ENCODE measurements around the gene MDH1.
"Not testable (repeated sequence)": the region's sequence is repeated elsewhere in the genome, so short reads cannot be mapped to it uniquely, and the experiment has no call there.

DNA sequence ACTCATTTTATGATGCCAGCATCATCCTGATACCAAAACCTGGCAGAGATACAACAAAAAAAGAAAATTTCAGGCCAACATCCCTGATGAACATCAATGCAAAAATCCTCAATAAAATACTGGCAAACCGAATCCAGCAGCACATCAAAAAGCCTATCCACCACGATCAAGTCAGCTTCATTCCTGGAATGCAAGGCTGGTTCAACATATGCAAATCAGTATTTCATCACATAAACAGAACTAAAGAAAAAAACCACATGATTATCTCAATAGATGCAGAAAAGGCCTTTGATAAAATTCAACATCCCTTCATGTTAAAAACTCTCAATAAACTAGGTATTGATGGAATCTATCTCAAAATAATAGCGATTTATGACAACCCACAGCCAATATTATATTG lies 29.8 kb upstream of the MDH1 start:
- TF ChIP-seq, protein P1, sequence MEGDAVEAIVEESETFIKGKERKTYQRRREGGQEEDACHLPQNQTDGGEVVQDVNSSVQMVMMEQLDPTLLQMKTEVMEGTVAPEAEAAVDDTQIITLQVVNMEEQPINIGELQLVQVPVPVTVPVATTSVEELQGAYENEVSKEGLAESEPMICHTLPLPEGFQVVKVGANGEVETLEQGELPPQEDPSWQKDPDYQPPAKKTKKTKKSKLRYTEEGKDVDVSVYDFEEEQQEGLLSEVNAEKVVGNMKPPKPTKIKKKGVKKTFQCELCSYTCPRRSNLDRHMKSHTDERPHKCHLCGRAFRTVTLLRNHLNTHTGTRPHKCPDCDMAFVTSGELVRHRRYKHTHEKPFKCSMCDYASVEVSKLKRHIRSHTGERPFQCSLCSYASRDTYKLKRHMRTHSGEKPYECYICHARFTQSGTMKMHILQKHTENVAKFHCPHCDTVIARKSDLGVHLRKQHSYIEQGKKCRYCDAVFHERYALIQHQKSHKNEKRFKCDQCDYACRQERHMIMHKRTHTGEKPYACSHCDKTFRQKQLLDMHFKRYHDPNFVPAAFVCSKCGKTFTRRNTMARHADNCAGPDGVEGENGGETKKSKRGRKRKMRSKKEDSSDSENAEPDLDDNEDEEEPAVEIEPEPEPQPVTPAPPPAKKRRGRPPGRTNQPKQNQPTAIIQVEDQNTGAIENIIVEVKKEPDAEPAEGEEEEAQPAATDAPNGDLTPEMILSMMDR (IDR thresholded peaks at IDR 0.05), result not testable (repeated sequence)
- TF ChIP-seq EP300, POLR2A (IDR thresholded peaks at IDR 0.05): not testable (repeated sequence)
